DMS 273 (cell line): Measurements from ENCODE around the gene KCNQ1.
A peak's percentile ranks its signal among the peaks of the same experiment; 100 is the strongest.

Experiments
- DNase-seq: peaks from one replicate; lab custom pipeline; 2025; ENCODE audit not compliant: unreplicated experiment; lab: John Stamatoyannopoulos, UW

Gene KCNQ1

DNA sequence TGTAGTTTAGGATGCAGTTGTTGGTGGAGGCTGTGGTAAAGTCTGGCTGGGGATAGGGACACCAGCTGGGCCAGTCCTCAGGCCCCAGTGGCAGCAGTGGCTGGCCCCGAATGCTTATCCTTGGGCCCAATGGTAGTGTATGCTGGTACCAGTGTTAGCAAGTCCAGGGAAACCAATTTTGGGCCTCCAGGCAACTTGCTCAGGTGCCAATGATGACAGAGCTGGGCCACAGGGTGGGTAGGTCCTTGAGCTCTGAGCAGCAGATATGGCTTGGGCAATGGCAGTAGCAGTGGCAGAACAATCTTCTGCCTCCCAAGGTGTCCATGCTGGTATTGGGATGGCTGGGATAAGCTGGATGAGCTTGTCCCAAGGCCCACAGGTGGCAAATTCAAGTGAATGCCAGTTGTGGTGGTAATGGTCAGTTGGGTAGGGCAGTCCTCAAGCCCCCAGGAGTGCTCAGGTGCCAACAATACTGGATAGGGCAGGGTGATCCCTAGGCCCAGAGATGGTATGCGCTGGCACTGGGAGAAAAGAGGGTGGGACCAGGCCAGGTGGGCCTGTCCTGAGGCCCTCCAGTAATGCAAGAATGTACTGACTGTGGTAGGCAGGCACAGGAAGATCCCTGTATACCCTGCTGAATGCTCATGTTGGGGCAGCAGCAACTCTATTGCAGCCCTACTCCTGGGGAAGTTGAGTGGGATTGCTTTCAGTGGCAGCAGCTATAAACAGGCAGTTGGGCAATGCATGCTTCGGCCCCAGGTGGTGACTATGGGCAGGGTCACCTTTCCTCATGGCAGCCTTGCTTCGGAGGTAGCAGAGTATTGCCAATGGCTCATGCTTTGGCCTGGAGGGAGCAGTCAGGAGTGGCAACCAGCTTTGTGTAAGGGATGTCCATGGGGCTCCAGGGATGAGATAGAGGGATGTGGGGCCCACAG is 200.3 kb downstream of the KCNQ1 start:
- DNase-seq: no peak

DNA sequence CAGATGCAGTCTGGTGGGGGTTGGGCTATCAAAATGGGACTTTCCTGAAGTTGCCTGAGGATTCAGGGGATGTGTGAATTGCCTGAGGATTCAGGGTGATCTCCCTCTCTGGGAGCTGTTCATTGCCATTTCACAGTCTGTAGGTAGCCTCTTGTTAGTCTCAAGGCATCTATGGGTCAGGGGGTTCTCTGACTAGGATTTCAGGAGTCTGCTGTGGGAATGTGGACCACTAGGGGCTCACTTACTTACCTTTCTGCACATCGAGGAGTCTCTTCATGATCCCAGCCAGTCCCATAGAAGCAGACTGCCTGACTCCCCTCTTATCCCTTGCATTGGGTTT is 200.9 kb downstream of the KCNQ1 start:
- no peak for DNase-seq

DNA sequence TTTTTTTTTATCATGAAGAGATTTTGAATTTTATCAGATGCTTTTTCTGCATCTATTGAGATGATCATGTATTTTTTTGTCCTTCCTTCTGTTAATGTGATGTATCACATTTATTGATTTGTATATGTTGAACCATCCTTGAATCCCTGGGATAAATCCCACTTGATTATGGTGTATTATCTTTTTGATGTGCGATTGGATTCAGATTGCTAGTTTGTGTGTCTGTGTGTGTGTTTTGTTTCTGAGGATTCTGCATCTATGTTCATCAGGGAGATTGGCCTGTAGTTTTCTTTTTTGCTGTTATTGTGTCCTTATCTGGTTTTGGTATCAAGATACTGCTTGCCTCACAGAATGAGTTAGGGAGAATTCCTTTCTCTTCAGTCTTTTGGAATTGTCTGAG is 202.4 kb downstream of the KCNQ1 start:
- no peak for DNase-seq

DNA sequence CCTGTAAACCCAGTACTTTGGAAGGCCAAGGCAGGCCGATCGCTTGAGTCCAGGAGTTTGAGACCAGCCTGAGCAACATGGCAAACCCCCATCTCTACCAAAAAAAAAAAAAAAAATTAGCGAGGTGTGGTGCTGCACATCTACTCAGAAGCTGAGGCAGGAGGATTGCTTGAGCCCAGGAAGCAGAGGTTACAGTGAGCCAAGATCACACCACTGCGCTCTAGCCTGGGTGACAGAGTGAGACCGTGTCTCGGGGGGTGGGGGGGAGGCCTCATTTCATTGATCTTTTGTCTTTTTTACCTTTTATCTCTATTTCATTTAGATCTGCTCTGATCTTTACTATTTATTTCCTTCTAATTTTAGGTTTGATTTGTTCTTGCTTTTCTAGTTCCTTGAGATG is 203.1 kb downstream of the KCNQ1 start:
- no peak for DNase-seq

DNA sequence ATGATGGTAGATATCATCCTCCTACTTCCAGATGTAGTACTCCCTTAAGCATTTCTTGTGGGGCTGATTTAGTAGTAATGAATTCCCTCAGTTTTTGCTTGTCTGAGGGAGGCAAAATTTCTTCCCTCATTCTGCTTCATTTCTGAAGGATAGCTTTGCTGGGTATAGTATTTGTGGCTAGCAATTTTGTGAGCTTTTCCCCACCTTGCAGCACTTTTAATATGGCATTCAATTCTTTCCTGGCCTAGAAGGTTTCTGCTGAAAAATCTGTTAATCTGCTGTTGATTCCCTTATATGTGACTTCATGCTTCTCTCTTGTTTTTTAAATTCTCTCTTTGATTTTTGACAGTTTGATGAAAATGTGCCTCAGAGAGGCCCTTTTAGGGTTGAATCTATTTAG is 204.6 kb downstream of the KCNQ1 start:
- DNase-seq: no peak

DNA sequence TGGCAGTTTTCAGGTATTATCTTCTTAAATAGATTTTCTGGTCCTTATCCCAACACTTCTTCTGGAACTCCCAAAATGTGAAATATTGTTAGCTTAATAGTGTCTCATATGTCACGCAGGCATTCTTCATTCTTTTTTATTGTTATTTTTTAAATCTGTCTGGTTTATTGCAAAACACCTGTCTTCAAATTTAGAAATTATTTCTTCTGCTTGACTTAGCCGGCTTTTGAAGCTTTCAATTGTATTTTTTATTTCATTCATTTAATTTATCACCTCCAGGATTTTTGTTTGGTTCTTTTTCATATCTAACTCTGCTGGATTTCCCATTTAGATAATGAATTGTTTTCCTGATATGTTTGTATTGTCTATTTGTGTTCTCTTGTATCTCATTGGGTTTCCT is 205.0 kb downstream of the KCNQ1 start:
- DNase-seq: no peak

DNA sequence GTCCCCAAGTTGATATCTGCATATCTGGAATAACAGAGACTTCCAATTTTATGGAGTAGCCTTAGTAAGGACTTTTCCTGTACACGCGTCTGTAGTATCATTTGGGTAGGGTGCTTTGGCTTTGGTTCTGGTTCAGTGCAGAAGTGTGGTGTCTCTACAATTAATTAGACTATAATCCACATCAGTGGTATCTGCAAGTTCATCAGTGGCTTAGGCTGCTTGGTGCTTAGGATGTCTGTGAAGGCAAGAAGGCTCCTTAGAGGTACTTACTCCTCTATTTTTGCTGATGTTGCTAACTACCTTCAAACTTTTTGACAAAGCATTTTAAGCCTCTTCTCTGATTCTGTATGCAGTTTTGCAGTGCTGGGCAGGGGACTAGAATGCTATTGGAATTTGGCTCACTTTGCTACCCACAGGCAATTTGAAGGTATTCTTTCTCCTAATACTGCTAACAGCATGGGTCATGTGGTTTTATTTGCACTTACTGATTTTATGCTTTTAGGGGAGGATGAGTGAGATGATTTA is 205.6 kb downstream of the KCNQ1 start:
- DNase-seq: no peak

DNA sequence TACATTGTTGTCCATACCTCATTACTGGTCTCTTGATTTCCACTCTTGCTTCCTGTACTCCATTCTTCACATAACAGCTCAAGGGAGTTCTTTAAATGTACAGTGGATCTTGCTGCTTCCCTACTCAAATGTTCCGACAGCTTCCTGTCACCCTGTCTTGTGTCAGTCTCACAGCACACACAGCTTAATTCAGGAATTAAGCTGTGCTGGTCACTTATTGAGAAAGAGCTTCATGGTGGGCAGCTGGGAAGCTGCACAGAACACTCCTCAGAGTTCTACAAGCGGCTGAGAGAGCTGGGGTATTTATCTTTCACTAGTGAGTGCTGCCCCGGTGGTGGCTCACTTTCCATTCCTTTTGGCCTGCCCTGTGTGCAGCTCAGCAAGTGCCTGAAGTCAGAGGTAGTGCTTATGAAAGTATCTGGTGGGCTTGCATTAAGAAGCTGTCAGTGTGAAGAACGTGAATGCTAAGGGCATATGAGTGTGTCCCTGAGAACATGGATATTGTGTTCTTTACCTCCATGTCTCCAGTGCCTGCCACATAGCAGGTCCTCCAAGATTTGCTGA is 206.3 kb downstream of the KCNQ1 start:
- no peak for DNase-seq

DNA sequence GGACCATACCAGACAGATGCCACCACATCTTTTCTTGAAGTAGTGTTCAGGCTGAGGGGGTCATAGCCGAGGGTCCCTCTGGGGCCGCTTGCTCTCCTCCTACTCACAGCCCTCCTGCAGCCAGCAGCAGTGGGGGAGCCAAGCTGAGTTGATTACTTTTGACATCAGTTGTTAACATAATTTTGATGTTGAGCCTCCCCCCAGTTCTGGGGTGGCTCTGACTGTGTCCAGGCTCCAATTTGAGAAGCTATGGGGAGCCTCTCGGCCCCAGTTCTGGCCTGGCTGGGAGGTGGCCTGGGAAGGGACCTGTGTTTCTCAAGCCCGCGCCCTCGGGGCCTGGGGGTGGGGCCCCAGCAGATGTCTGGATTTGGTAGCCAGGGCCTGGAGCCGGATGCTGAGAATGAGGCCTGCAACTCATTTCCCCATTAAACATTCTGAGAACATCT is 207.0 kb downstream of the KCNQ1 start:
- DNase-seq: peak; percentile 15

DNA sequence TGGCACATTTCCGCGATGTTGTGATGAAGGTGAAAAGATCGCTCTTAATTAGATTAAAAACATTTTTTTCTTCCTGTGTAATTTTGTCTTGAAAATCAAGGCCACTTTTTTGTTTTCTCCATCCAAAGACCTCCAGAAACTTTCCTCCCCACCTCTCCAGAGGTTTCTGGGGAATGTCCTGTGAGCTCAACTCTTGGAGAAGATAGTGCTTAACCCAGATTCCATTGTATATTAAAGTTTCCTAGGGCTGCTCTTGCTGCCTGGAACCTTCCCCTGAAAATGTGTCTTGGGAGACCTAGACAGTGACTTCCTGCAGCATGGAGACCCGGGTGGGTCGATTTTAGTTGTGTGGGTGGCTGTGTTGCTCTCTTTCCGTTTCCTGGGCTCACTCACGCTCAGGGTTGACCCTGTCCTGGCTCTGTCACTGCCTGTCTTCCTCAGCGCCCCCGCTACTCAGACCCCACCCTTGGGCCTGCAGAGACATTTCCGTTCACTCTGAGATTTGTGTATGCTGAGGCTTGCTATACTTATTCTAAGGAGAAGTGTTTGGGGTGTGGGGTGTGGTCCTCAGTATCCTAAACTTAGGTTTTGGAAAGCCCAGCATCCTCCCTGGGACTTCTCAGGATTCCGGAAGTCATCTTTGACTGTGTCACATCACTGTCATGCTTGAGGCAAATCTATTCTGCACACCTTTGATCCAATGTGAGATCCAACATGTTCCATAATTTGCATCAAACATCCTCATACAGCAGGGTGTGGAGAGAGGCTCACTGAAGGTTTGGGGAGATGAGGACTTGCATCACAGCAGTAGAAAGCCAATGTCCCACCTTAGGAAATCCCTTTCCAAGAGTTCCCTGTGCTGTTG is 207.8 kb downstream of the KCNQ1 start:
- no peak for DNase-seq

DNA sequence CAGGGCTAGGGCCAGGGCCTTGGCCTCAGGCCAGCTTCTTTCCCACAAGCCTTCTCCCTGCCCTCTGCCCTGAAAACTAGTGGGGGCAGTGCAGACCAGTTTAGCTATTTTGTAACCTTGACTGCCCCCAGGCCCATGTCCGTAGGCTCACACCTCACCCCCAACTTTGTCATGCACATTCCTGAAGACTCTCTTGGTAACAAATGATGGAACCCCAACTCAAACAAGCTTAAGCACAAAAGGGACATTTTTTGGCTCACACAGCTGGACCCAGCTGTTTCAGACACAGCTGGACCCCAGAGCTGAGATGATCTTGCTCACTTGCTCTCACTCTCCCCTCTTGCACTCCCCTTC is 208.4 kb downstream of the KCNQ1 start:
- no peak for DNase-seq

DNA sequence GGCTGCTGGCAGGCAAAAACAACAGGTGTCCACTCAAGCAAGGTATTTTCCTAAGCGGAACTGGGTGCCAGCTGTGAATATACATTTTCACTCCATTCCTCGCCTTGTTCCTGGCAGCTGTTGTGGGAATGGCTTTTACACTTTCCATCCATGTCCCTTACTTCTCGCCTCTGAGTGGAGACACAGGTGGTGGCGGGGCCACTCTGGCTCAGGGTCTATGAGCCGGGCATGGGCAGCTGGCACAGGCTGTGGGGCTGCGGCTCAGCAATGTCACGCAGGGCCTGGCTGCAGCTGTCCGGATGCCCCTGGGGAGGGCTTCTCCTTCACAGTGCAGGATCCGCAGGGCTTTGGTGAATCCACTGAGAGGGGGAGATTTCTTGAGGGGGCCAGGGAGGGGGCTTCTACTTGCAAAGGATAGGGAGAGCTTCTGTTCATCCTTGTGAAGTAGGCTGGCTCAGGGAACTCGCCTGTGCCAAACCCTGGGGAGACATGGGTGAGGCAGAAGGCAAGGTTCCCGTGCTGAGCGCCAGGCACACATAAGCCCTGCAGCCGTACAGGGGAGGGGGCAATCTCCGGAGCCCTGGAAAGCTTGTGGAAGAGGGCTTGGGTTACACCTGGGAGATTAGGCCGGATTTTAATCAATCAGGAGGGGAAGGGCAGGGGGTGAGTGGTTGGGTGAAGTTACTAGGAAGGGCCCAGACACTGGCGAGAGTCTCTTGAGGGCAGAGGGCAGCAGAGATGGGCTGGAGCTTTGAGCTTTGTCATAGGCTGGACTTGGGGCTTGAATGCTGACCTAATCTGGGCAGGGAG is 209.3 kb downstream of the KCNQ1 start:
- peak; percentile 68 for DNase-seq

DNA sequence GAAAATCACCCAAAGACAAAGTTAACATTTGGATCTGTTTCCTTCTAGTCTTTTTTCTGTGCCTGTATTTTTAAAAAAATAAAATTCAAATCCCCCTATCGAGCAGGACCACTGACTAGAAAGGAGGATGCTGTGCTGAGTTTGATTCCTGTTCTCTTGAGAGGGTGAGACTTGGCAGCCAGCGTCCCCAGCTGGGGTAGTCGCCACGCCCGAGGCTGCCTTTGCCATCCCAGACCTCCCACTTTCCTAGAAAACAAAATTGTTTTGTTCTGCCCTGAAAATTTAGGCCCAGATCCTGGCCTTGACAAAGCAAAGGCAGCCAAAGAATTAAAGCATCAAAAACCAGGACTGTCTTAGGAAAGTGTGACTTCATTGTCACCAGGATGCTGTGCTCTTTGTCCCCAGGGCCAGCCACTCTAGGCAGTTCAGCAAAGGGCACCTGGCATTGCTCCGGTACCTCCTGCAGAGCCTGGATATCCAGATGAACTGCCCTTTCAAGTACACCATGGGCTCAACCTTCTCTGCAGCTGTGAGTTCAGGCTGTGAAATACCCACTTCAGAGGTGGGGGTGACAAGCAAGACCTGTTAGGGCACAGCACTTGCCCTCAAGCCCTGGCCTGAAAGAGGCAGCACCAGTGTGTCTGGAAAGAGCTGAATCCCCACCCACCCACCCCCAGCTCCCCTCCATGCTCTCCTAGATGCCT is 210.4 kb downstream of the KCNQ1 start:
- DNase-seq: no peak

DNA sequence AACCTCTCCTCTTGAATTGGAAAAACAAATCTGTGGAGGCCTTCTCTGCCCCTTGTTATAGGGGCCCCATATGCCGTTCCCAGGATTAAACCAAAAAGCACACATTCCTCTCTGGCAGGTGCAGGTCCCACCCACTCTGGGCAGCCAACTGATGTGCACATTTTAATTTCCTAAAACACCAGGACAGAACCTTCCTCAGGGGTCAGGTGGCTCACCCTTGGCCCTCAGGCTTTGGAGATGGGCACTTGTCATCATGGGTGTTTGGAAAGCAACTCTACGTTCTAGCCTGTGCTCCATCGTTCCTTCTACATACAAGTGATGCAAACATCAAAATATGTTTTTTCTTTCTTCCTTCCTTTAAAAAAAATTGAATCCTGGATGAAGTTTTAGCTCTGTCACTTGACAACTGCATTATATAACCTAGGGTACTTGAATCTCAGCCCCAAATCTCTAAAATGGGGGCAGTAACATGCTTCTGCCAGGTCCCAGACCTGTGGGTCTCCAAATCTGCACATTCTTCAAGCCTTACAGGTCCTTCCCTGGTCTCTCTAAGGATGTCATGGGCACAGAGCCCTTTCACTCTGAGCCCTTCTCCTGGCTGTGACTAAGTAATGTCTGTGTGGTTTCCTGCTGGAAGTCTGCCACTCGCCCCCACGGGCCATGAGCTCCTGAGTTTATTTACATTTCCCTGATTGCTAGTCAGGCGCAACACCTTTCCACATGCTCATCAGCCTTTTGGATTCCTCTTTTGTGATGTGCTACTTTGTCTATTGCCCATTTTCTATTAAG is 211.2 kb downstream of the KCNQ1 start:
- DNase-seq: no peak

DNA sequence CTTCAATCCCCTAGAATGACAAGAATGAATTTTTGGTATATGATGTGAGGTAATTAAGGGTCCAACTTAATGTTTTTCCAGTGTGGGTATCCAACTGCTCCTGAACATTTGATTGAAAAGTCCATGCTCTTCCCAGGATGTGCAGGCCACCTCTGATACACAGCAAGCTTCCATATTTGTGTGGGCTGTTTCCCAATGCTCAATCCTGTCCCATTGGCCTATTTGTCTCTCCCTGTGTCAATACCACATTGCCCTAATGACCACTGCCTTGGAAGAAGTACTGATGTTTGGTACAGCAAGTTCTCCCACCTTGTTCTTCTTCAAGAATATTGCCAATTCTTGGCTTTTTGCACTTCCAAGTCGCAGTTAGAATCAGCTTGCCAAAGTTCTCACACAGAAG is 212.1 kb downstream of the KCNQ1 start:
- no peak for DNase-seq

DNA sequence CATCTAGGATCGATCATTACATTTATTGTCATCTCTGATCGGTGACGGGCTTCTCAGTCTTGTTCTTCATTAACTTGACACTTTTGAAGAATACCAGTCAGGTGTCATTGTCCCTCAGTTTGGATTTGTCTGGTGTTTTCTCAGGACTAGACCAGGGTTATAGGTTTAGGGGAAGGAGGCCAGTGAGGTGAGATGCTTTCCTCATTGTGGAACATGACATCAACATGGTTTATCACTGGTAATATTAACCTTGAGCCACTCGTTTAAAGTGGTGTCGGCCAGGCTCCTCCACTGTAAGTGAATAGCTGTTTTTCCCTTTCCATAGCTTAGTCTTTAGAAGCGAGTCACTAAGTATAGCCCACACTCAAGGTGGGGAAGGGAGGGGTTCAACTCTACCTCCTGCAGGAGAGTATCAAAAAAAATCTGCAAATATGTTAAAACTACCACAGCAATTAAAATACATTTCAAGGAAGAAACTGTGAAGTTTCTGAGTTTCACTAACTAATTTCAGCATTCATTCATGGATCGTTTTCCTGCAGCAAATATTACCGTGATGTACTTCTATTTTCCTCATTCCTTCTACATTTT is 213.0 kb downstream of the KCNQ1 start:
- DNase-seq: no peak

DNA sequence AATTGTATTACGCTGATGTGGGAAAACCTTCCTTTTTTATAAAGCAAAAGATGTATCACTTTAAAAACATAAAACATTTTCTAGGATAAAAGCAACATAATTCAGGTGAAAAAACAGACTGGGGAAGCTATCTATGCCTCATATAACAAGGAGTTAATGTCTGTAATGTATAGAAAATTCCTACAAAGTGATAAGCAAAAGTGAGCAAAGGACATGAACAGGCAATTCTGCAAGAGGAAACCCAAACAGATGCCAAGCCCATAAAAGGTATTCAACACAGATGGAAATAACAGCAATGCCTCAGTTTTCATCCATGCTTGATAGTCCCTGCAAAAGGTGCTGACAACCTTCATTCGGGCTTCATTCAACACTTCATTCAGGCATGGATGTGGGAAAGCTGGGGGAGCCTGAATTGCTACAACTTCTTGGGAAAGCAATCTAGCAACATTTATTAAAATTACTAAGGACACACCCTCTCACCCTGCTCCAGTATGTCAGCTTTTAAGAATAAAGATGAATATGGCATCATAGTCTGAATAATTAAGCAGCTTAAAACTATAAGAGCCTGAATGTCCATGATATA is 215.6 kb downstream of the KCNQ1 start:
- DNase-seq: no peak

DNA sequence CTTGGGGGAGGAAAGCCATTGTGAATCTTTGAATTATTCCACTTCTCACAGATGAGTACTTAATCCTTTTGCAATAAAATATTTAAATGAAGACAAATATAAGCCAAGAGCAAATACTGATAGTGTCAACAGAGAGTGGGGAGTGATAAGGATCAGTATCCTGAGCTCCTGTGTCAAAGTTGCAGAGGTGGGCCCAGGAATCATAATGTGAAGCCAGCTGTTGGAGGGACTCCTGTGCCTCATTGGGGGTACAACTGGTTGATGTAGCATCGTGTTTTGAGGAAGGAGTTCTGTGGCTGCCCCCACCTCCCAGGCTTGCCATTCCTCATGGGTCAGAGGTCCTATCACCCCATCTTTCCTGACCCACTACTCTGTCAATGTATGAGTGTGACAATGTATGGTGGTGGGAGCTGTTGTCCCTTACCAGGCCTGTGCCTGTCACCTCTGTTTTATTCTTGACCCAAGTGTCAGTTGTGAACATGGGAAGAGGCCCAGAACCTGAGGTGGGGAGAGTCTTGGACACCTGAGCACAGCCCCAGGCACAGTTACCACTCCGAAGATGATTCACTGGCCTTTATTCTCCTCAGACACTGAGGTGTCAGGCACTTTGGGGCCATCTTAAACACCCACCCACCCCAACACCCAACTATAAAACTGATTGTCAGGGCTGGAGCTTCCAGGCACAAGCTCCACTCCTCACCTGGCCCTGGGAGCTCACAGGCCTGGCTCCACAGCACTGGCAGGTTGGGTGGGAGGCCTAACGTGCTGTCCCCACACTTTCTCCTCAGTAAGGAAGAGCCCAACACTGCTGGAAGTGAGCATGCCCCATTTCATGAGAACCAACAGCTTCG is 216.6 kb downstream of the KCNQ1 start:
- DNase-seq: no peak
